Hypothalamus (tissue), 51 donors: ENCODE results near the gene RHEBL1.

Source experiments
- DNase-seq, 51 donors: peaks; one replicate each; lab custom pipeline; 2025; lab: John Stamatoyannopoulos, UW

Gene RHEBL1

GRCh38 chr12:49055092-49055491 lies 14.7 kb downstream of the RHEBL1 start:
- no peak for DNase-seq

DNA sequence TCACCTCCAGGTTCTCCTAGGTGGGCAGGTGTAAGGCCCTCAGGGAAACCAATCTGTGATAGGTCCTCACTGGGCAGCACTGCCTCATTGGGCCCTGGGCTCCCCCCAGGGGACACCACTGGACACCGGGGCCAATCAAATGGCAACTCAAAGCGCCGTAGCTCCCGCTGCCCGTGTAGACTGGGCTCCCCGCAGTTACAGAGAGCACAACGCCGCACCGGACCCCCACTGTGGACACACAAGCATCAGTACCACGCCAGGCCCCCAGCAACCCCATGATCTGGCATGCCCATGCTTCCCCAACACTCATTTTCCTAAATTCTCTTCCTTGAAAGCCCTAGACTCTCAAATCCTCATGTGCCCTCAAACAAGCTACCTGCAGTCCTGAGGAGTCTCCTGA lies 15.3 kb downstream of the RHEBL1 start:
- no peak for DNase-seq

- DNase-seq = no peak
These were observed 15.7 kb downstream of the RHEBL1 start for GRCh38 chr12:49054096-49054495.

DNA sequence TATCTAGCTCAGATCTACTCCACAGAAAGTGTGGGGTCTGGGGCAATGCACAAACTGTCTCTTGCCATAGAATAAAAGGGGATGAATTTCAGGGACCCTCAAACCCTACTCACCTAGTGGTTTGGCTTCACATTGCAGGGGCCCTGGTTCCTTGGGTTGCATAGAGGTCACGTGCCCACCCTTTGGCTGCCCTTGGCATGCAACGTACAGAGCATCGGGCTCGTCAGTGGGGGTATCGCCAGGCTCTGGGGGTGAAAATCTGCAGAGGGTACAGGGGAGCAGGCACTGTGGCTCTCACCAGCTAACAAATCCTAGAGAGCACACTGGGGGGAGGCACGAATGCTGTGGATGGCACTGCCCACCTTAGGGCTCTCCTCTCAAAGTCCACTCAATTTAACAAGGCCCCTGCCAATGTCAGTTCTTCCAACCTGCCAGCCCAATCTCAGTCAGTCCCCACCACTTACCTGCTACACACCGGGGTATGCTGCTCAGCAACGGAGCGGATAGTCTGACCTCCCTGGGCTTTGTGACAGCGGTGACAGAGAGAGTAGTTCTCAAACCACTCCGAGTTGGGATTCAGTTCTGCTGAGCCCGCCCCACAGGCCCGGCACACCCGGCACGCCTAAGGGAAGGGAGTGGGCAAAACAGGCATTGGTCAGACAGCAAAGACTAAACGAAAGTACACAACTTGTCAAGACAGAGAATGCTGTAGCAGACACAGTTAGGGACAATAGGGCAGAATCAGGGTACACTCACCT lies 17.1 kb downstream of the RHEBL1 start:
- no peak for DNase-seq

GRCh38 chr12:49051777-49052438 lies 17.9 kb downstream of the RHEBL1 start:
- DNase-seq = no peak

GRCh38 chr12:49051373-49051764 lies 18.4 kb downstream of the RHEBL1 start:
- DNase-seq = no peak

DNA sequence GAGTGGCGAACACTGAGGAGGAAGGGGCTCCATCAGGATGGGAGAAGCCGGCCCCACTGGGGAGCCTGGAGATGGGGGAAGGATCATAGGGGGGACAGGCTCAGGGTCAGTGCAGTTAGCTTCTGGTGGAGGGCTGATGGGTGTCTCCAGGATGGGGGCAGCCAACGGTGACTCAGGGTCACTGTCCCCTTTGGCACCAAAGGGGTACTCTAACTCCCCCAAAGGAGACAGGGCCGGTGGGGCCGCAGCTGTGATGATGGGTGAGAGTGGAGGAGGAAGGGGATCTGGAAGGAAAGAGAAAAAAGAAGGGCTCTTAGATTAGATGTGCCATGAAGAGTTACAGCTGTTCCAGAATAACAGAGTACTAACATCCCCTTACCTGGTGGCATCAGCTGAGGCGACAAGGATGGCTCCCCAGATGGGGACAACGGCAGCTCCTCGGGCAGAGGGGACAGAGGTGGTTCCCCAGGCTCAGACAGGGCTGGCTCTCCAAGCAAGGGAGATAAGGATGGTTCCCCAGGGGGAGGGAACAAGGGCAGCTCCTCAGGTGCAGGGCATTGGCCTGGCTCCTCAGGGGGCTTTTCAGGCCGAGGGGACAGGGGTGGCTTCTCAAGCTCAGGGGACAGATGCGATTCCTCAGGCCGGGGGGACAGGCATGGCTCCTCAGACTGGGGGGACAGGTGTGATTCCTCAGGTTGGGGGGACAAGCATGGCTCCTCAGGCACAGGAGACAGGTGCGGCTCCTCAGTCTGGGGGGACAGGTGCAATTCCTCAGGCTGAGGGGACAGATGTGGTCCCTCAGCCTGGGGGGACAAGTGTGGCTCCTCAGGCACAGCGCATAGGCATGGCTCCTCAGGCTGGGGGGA lies 19.0 kb downstream of the RHEBL1 start:
- no peak for DNase-seq

DNA sequence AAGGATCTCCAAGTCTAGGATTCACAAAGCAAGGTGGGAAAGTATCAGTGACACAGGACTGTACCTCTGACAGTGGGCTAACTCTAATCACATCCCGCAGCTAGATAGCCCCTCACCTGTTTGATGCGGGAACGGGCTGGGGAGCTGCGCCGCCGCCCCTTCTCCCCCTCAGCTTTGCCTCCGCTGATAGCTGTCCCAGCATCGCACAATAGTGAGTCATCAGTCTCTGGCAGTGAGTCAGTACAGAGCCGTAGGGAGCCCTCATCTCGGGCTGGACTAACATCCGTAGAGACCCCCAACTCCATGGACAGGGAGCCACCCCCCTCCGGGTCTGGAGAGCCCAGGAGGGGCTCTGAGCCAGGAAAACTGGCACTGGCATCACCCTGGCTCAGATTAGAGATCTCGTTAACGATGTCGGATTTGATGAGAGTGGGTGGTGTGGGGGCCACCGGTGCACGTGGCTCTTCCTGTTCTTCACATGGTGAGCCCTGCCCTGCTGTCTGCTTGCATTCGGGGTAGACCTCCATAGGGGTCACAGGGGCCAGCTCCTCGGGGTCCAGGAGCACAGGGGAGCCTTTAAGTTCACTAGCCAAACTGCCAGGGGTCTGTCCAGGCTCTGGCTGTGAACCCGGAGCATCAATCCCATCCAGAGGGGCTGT lies 20.1 kb downstream of the RHEBL1 start:
- DNase-seq = peak in 2 of 51 donors; percentile 15 to 38

- DNase-seq = no peak
These were observed 20.8 kb downstream of the RHEBL1 start for GRCh38 chr12:49048953-49049352.

- DNase-seq = no peak
These were observed 23.5 kb downstream of the RHEBL1 start for GRCh38 chr12:49046129-49046895.

GRCh38 chr12:49044660-49045059 lies 25.1 kb downstream of the RHEBL1 start:
- DNase-seq = no peak

DNA sequence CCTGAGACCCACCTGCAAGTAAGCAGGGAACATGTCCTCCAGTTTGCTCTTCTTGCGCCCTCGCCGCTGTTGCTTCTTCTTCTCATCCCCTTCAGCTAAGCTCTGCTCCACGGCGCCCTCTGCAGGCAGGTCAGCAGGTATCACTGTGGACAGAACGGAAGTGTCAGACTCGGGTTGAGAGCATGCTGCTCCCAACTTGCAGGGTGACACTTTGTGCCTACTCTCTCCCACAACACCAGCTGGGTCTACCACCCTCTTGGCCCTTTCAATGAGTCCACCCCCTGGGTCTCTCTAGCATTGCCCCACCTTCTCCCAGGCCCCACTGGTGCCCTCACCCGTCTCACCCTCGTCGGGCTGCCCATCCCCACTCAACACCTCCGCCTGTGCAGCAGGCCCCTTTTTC lies 25.9 kb downstream of the RHEBL1 start:
- DNase-seq = peak in 21 of 51 donors; percentile 7 to 64 (median 24)

DNA sequence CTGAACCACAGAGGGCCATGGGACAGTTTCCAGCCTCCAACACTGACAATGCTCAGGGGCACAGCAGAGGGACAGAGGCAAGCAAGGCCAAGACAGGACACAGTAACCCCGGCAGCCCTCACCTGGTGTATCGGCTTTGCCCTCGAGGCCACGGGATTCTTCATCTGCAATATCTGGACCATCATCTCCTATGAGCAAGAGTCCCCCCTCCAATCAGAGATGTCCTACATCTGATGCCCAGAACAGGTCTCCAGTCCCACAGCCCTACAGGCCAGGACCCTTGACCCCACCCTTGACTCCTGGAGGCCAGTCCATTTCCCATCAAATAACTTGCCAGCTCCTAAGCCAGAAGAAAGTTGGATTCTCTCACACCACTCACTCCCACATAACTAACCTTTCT lies 26.5 kb downstream of the RHEBL1 start:
- no peak for DNase-seq

GRCh38 chr12:49041881-49042484 lies 27.8 kb downstream of the RHEBL1 start:
- no peak for DNase-seq

GRCh38 chr12:49041036-49041880 lies 28.5 kb downstream of the RHEBL1 start:
- DNase-seq = no peak

DNA sequence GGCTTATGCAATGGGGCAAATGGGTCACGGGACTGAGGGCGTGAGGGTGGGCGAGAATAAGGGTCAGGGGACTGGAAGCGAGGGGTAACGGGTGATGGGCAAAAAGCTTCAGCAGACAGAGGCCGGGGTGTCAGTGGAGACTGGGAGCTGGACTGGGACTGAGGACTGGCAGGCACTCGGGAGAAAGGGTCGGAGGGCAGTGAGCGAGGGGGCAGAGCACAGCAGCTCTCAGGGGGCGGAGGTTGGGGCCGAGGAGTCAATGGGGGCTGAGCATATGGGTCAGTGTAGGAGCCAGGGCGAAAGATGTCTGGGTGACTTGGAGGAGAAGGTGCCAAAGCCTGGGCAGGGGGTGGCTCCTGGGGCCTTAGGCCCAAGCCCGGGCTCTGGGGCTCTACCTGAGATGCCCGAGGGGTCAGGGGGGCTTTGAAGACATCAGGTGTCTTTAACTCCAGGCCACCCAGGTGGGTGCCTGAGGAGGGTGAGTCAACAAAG lies 29.4 kb downstream of the RHEBL1 start:
- DNase-seq = no peak

DNA sequence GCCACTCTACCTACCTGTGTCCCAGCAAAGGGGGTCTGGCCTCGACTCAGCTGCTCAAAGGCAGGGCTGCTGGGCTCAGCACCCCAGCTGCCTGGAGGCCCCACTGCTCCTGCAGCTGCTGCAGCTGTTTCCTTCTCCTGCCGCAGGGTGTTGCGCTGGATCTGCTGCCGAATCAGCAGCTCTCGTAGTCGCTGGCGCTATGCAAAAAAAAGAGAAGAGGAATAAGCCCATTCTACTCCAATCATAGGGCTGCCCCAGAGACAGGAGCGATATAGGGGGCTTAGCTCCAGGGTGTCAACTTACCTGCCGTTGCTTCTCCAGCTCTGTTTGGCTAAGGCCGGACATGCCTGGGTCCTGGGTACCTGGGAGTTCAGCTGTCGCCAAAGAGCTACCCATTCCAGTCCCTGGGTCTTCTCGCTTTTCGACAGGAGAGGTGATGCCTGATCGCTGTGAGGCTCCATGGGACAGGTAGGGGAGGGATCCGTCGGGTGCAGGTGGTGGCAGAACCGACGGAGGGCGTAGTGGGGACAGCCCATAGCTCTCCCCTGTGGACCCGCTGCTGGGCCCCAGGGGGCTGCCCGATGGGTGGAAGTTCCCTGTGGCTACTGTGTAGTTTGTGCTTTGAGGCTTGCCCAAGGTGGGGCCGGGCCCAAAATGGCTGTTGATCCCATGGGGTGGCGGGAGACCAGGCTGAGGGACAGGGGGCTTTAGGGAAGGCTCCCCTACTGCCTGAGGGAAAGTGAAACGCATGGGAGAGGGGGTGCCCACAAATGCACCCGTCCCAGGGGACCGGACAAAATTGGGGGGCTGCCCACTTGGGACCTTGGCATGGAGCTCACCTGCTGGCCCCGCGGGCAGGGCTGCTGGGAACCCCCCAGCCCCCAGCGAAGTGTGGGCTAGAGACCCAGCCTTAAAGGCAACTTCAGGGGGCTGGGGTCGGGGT lies 30.1 kb downstream of the RHEBL1 start:
- no peak for DNase-seq
